MM.1S (cell line): Measurements from ENCODE around the gene CSGALNACT2.

ENCODE experiments used
- DNase-seq: peaks from one replicate; pipeline ENCODE4 v3.0.0-alpha.2; 2015
- H2AFZ ChIP-seq: fragments of 300-600 bp; sonication (generic); 2 replicates; pipeline ENCODE4 v1.6.0; 2016; ENCODE audit warnings: antibody characterized with exemption, low read length
- H3F3A ChIP-seq: fragments of 300-600 bp; sonication (generic); 2 replicates; pipeline ENCODE4 v1.6.1; 2016; ENCODE audit warnings: mild to moderate bottlenecking, antibody characterized with exemption, low read length, moderate library complexity, mixed read lengths; ENCODE audit not compliant: insufficient read depth
- H3K27ac ChIP-seq: fragments of 300-600 bp; sonication (generic); 2 replicates; pipeline ENCODE4 v1.5.1; 2016; ENCODE audit warnings: mild to moderate bottlenecking, low read length
- H3K27me3 ChIP-seq: fragments of 300-600 bp; sonication (generic); replicated peaks from 2 replicates; pipeline ENCODE4 v1.6.0; 2016; ENCODE audit warnings: low read length; ENCODE audit not compliant: insufficient read depth
- H3K36me3 ChIP-seq: fragments of 300-600 bp; sonication (generic); replicated peaks from 2 replicates; pipeline ENCODE4 v1.6.1; 2016; ENCODE audit warnings: mild to moderate bottlenecking, low read length, mixed read lengths; ENCODE audit not compliant: insufficient read depth
- H3K4me1 ChIP-seq: fragments of 300-600 bp; sonication (generic); 2 replicates; pipeline ENCODE4 v1.6.1; 2016; ENCODE audit warnings: low read length, mixed read lengths
- H3K4me2 ChIP-seq: fragments of 300-600 bp; sonication (generic); 2 replicates; pipeline ENCODE4 v1.6.0; 2016; ENCODE audit warnings: low read depth, low read length
- H3K4me3 ChIP-seq: fragments of 300-600 bp; sonication (generic); 2 replicates; pipeline ENCODE4 v1.5.1; 2016; ENCODE audit warnings: low read length, mixed read lengths
- H3K79me2 ChIP-seq: fragments of 300-600 bp; sonication (generic); 2 replicates; pipeline ENCODE4 v1.6.1; 2016; ENCODE audit warnings: mixed run types, low read length, mixed read lengths
- H3K9ac ChIP-seq: fragments of 300-600 bp; sonication (generic); 2 replicates; pipeline ENCODE4 v1.6.1; 2016; ENCODE audit warnings: low read length, mixed read lengths
- H3K9me2 ChIP-seq: fragments of 300-600 bp; sonication (generic); replicated peaks from 2 replicates; pipeline ENCODE4 v1.6.1; 2016; ENCODE audit warnings: mild to moderate bottlenecking, low read length, mixed read lengths; ENCODE audit not compliant: insufficient read depth
- H3K9me3 ChIP-seq: fragments of 300-600 bp; sonication (generic); replicated peaks from 2 replicates; pipeline ENCODE4 v1.6.1; 2016; ENCODE audit warnings: mild to moderate bottlenecking, low read length, mixed read lengths; ENCODE audit not compliant: insufficient read depth
- H4K20me1 ChIP-seq: fragments of 300-600 bp; sonication (generic); 2 replicates; pipeline ENCODE4 v1.6.1; 2016; ENCODE audit warnings: mild to moderate bottlenecking, low read length, moderate library complexity, mixed read lengths; ENCODE audit not compliant: insufficient read depth
- CTCF ChIP-seq: fragments of 300-600 bp; sonication (generic); IDR thresholded peaks from 2 replicates; pipeline ENCODE4 v1.5.1; 2016; ENCODE audit warnings: antibody characterized with exemption, low read length, mixed read lengths
- EZH2 ChIP-seq: fragments of 300-600 bp; sonication (generic); optimal IDR thresholded peaks from 2 replicates; pipeline ENCODE3; 2017; ENCODE audit warnings: low read depth, mild to moderate bottlenecking, antibody characterized with exemption, low read length, mixed read lengths
- EZH2phosphoT487 ChIP-seq: fragments of 300-600 bp; sonication (generic); IDR thresholded peaks from 2 replicates; pipeline ENCODE4 v1.6.1; 2018; ENCODE audit warnings: antibody characterized with exemption, low read length

CSGALNACT2 gene

GRCh38 chr10:43113201-43114087 lies 24.8 kb upstream of the CSGALNACT2 start:
- TF ChIP-seq EZH2phosphoT487 (no peak), EZH2 (no peak), CTCF (no peak)
- no peaks in the 10 kb centered on the region for H3K9me3 ChIP-seq
- no peaks in the 10 kb centered on the region for H3K36me3 ChIP-seq
- no peak overlapping the region for H3K4me3 ChIP-seq
- DNase-seq = no peak
- H3K4me1 ChIP-seq = peaks cover 14% of the 10 kb centered on the region
- no peak overlapping the region for H3K4me2 ChIP-seq
- H3K9me2 ChIP-seq = no peaks in the 10 kb centered on the region
- no peaks in the 10 kb centered on the region for H3K27me3 ChIP-seq
- H2AFZ ChIP-seq = no peak overlapping the region
- H3K9ac ChIP-seq = no peak overlapping the region
- no peaks in the 10 kb centered on the region for H3K79me2 ChIP-seq
- H3K27ac ChIP-seq = no peak overlapping the region
- no peaks in the 10 kb centered on the region for H3F3A ChIP-seq
- no peaks in the 10 kb centered on the region for H4K20me1 ChIP-seq

- no peak overlapping the region for H3K4me3 ChIP-seq
- no peaks in the 10 kb centered on the region for H3F3A ChIP-seq
- no peaks in the 10 kb centered on the region for H3K79me2 ChIP-seq
- no peak for DNase-seq
- H3K27me3 ChIP-seq = no peaks in the 10 kb centered on the region
- no peak overlapping the region for H3K27ac ChIP-seq
- H3K9ac ChIP-seq = no peak overlapping the region
- no peak overlapping the region for H3K4me2 ChIP-seq
- no peaks in the 10 kb centered on the region for H3K36me3 ChIP-seq
- no peaks in the 10 kb centered on the region for H3K9me3 ChIP-seq
- no peaks in the 10 kb centered on the region for H3K9me2 ChIP-seq
- TF ChIP-seq EZH2phosphoT487 (no peak), EZH2 (no peak), CTCF (no peak)
- no peaks in the 10 kb centered on the region for H4K20me1 ChIP-seq
- H3K4me1 ChIP-seq = peaks cover 14% of the 10 kb centered on the region
- H2AFZ ChIP-seq = no peak overlapping the region
Observed at GRCh38 chr10:43114088-43114742, 24.0 kb upstream of the CSGALNACT2 start.

- no peak overlapping the region for H3K27ac ChIP-seq
- H3K9me2 ChIP-seq = no peaks in the 10 kb centered on the region
- peaks cover 12% of the 10 kb centered on the region for H3K4me1 ChIP-seq
- DNase-seq = no peak
- H3F3A ChIP-seq = no peaks in the 10 kb centered on the region
- no peak overlapping the region for H2AFZ ChIP-seq
- no peak overlapping the region for H3K4me3 ChIP-seq
- H3K9me3 ChIP-seq = no peaks in the 10 kb centered on the region
- no peaks in the 10 kb centered on the region for H3K27me3 ChIP-seq
- no peak overlapping the region for H3K4me2 ChIP-seq
- no peak overlapping the region for H3K9ac ChIP-seq
- H4K20me1 ChIP-seq = no peaks in the 10 kb centered on the region
- H3K79me2 ChIP-seq = no peaks in the 10 kb centered on the region
- H3K36me3 ChIP-seq = no peaks in the 10 kb centered on the region
- TF ChIP-seq CTCF = no peak
- no peak for TF ChIP-seq EZH2phosphoT487
- TF ChIP-seq EZH2 = no peak
Observed at GRCh38 chr10:43114743-43115611, 23.3 kb upstream of the CSGALNACT2 start.
